K562 (cell line): ENCODE results near the gene MARCHF9. TPM values are rescaled to one million over a fixed set of nuclear protein-coding genes. Genes with fewer than 3 reads are reported as not detected.

Experiments
- CCNT2 ChIP-seq: IDR thresholded peaks from 2 replicates; pipeline ENCODE4 v1.6.1; 2011; ENCODE audit warnings: borderline replicate concordance, low read depth, mild to moderate bottlenecking, moderate library complexity, mixed read lengths, low read length; ENCODE audit not compliant: insufficient read length; ENCODE audit errors: extremely low read depth
- EP300 ChIP-seq: IDR thresholded peaks from 2 replicates; pipeline ENCODE4 v1.6.1; 2012; ENCODE audit warnings: low read length, improper control_type of control experiment
- TAF9B ChIP-seq: fragments of 450-650 bp; IDR thresholded peaks from 2 replicates; pipeline ENCODE4 v1.6.1; 2018; ENCODE audit warnings: mild to moderate bottlenecking; ENCODE audit not compliant: partially characterized antibody
- ZHX1 ChIP-seq: fragments of 150-350 bp; conservative IDR thresholded peaks from 2 replicates; pipeline ENCODE4 v1.6.1; 2014; ENCODE audit warnings: low read length
- polyA plus RNA-seq, 8 experiments: library from polyadenylated mRNA; depleted of rRNA in 4 of 8; stranded (reverse) in 5 of 8; unstranded in 3 of 8; fragments of >200 nt; fragmentation: Nextera tagmentation in 2 of 8; fragmentation: Illumina TruSeq in 1 of 8; extraction: Ambion mirVana in 2 of 8; extraction: Trizol in 1 of 8; gene quantifications; 2 replicates each; pipeline versions ENCODE4 v1.2.1 to v1.2.3, GENCODE V29; 2011 to 2014; ENCODE audit warnings: inconsistent platforms in 1 of 8, missing spikeins in 1 of 8
- total RNA-seq, 7 experiments: library from RNA; depleted of rRNA in 6 of 7; stranded (reverse); fragments of >200 nt in 6 of 7; fragmentation: Illumina TruSeq in 2 of 7; extraction: Trizol in 2 of 7; gene quantifications; 2 replicates each; pipeline versions ENCODE4 v1.2.1 to v1.2.3, GENCODE V29; 2011 to 2021; ENCODE audit warnings: low replicate concordance in 1 of 7
- TF ChIP-seq, protein P1 (sequence below): fragments of 200-600 bp; sonication (generic); IDR thresholded peaks from one replicate; pipeline ENCODE4 v1.6.1; 2012; ENCODE audit warnings: mild to moderate bottlenecking, low read depth, low read length, inconsistent platforms
- TF ChIP-seq, protein P2 (sequence below): fragments of 250-450 bp; sonication (Bioruptor Pico); IDR thresholded peaks from 2 replicates; pipeline ENCODE4 v1.8.0; 2022; ENCODE audit warnings: inconsistent platforms, mild to moderate bottlenecking, moderate library complexity, borderline replicate concordance

Gene MARCHF9
- total and polyA plus RNA-seq, 9 of the 15 experiments (the other 6 are each of a cell fraction or from before 2014, with no cell fraction given): 0.80 to 12.4 (median 6.2) TPM

DNA sequence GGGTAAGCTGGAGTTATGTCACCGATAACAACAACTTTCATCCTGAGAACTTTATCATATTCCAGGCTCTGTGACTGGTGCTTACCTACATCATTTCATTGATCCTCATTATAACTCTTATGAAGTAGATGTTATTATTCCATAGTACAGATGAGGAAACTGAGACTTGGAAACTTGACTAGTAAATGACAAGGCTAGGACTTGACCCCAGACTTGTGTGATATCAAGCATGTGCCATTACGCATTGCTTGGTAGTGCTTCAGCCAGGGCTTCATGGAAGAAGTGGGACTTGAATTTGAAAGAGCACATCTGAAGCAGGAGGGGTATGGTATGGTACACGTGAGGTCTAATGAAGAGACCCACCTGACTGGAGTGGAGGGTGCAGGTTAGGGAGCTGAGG, 51.8 kb downstream of the MARCHF9 start (continued):
- TF ChIP-seq, protein P1, sequence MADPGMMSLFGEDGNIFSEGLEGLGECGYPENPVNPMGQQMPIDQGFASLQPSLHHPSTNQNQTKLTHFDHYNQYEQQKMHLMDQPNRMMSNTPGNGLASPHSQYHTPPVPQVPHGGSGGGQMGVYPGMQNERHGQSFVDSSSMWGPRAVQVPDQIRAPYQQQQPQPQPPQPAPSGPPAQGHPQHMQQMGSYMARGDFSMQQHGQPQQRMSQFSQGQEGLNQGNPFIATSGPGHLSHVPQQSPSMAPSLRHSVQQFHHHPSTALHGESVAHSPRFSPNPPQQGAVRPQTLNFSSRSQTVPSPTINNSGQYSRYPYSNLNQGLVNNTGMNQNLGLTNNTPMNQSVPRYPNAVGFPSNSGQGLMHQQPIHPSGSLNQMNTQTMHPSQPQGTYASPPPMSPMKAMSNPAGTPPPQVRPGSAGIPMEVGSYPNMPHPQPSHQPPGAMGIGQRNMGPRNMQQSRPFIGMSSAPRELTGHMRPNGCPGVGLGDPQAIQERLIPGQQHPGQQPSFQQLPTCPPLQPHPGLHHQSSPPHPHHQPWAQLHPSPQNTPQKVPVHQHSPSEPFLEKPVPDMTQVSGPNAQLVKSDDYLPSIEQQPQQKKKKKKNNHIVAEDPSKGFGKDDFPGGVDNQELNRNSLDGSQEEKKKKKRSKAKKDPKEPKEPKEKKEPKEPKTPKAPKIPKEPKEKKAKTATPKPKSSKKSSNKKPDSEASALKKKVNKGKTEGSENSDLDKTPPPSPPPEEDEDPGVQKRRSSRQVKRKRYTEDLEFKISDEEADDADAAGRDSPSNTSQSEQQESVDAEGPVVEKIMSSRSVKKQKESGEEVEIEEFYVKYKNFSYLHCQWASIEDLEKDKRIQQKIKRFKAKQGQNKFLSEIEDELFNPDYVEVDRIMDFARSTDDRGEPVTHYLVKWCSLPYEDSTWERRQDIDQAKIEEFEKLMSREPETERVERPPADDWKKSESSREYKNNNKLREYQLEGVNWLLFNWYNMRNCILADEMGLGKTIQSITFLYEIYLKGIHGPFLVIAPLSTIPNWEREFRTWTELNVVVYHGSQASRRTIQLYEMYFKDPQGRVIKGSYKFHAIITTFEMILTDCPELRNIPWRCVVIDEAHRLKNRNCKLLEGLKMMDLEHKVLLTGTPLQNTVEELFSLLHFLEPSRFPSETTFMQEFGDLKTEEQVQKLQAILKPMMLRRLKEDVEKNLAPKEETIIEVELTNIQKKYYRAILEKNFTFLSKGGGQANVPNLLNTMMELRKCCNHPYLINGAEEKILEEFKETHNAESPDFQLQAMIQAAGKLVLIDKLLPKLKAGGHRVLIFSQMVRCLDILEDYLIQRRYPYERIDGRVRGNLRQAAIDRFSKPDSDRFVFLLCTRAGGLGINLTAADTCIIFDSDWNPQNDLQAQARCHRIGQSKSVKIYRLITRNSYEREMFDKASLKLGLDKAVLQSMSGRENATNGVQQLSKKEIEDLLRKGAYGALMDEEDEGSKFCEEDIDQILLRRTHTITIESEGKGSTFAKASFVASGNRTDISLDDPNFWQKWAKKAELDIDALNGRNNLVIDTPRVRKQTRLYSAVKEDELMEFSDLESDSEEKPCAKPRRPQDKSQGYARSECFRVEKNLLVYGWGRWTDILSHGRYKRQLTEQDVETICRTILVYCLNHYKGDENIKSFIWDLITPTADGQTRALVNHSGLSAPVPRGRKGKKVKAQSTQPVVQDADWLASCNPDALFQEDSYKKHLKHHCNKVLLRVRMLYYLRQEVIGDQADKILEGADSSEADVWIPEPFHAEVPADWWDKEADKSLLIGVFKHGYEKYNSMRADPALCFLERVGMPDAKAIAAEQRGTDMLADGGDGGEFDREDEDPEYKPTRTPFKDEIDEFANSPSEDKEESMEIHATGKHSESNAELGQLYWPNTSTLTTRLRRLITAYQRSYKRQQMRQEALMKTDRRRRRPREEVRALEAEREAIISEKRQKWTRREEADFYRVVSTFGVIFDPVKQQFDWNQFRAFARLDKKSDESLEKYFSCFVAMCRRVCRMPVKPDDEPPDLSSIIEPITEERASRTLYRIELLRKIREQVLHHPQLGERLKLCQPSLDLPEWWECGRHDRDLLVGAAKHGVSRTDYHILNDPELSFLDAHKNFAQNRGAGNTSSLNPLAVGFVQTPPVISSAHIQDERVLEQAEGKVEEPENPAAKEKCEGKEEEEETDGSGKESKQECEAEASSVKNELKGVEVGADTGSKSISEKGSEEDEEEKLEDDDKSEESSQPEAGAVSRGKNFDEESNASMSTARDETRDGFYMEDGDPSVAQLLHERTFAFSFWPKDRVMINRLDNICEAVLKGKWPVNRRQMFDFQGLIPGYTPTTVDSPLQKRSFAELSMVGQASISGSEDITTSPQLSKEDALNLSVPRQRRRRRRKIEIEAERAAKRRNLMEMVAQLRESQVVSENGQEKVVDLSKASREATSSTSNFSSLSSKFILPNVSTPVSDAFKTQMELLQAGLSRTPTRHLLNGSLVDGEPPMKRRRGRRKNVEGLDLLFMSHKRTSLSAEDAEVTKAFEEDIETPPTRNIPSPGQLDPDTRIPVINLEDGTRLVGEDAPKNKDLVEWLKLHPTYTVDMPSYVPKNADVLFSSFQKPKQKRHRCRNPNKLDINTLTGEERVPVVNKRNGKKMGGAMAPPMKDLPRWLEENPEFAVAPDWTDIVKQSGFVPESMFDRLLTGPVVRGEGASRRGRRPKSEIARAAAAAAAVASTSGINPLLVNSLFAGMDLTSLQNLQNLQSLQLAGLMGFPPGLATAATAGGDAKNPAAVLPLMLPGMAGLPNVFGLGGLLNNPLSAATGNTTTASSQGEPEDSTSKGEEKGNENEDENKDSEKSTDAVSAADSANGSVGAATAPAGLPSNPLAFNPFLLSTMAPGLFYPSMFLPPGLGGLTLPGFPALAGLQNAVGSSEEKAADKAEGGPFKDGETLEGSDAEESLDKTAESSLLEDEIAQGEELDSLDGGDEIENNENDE: no peak
- TF ChIP-seq ZHX1: no peak
- no peak for TF ChIP-seq EP300
- no peak for TF ChIP-seq TAF9B
- TF ChIP-seq, protein P2, sequence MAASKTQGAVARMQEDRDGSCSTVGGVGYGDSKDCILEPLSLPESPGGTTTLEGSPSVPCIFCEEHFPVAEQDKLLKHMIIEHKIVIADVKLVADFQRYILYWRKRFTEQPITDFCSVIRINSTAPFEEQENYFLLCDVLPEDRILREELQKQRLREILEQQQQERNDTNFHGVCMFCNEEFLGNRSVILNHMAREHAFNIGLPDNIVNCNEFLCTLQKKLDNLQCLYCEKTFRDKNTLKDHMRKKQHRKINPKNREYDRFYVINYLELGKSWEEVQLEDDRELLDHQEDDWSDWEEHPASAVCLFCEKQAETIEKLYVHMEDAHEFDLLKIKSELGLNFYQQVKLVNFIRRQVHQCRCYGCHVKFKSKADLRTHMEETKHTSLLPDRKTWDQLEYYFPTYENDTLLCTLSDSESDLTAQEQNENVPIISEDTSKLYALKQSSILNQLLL (CRISPR knock-in tag): no peak
- no peak for TF ChIP-seq CCNT2
